ENCODE data around the gene SAFB. TPM values are rescaled to one million over a fixed set of nuclear protein-coding genes. Genes with fewer than 3 reads are reported as not detected.

SAFB gene
- 57.9 and 89.2 TPM in 2 replicates for total RNA-seq (ENCODE audit: low replicate concordance)

DNA sequence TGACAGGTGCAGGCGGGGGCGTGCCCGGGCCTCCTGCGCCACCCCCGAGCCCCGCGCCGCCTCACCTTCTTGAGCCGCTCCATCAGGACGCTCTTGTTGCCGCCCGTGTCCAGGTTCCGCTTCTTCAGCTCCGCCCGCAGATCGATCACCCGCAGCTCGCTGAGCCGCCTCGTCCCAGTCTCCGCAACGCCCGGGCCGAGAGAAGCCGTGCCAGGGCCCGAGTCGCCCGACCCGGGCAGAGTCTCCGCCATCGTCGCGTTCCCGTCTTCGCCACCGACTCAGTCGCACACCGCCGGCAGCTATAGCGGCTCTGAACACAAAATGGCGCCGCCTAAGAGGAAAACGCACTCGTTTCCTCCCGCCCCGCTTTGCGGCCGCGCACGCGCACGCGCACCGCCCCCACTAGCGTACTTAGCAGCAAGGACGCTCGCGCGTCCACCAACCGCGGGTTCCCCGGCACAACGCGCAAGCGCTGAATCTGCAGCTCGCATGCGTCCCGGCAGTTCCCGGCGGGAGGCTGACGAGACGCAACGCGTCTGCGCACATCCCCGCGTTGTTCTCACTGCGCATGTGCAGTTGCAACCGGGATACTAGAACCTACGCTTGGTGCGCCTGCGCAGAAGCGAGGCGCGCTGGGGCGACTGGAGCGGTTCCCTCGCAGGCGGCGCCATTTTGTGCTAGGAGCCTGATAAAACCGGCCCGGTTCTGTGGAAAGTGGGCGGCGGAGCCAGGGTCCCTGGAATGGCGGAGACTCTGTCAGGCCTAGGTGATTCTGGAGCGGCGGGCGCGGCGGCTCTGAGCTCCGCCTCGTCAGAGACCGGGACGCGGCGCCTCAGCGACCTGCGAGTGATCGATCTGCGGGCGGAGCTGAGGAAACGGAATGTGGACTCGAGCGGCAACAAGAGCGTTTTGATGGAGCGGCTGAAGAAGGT lies at the start of gene SAFB, which contains the start of gene SAFB2:
SAFB (plus strand) TSS at position 619 of the 932 bp plus-strand sequence; CDS start at position 742, 123 bp downstream.
SAFB2 (minus strand) TSS at position 312 of the 932 bp plus-strand sequence; CDS start at position 251, 61 bp downstream.
- Histone ChIP-seq H3K4me3 (peak within 1 kb of the TSS; percentile 79), H3F3A (ENCODE audit: low read depth) (peaks cover 4% of the 10 kb centered on the region), H3K4me1 (peaks cover 38% of the 10 kb centered on the region), H3K27me3 (no peaks in the 10 kb centered on the region), H3K27ac (peak within 1 kb of the TSS; percentile 96), H3K9me3 (ENCODE audit: low read depth) (no peaks in the 10 kb centered on the region), H3K79me2 (ENCODE audit: low read depth) (peaks cover 97% of the 10 kb centered on the region), H3K9ac (peak within 1 kb of the TSS; percentile 98), H2AFZ (replicated peaks) (peak within 1 kb of the TSS; percentile 85), H4K20me1 (ENCODE audit: low read depth) (peaks cover 56% of the 10 kb centered on the region), H3K4me2 (peak within 1 kb of the TSS; percentile 99), H3K36me3 (peaks cover 16% of the 10 kb centered on the region)
- H3K27ac Mint-ChIP-seq: peak within 1 kb of the TSS; percentile 100
- peak; percentile 100 for DNase-seq (ENCODE audit: low spot score)
- peaks cover 41% of the 10 kb centered on the region for H3K36me3 Mint-ChIP-seq
- TF ChIP-seq, protein P1, sequence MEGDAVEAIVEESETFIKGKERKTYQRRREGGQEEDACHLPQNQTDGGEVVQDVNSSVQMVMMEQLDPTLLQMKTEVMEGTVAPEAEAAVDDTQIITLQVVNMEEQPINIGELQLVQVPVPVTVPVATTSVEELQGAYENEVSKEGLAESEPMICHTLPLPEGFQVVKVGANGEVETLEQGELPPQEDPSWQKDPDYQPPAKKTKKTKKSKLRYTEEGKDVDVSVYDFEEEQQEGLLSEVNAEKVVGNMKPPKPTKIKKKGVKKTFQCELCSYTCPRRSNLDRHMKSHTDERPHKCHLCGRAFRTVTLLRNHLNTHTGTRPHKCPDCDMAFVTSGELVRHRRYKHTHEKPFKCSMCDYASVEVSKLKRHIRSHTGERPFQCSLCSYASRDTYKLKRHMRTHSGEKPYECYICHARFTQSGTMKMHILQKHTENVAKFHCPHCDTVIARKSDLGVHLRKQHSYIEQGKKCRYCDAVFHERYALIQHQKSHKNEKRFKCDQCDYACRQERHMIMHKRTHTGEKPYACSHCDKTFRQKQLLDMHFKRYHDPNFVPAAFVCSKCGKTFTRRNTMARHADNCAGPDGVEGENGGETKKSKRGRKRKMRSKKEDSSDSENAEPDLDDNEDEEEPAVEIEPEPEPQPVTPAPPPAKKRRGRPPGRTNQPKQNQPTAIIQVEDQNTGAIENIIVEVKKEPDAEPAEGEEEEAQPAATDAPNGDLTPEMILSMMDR (IDR thresholded peaks at IDR 0.05): peak; percentile 2
- TF ChIP-seq EZH2phosphoT487 (IDR thresholded peaks at IDR 0.05): no peak
- H3K4me3 Mint-ChIP-seq: peak within 1 kb of the TSS; percentile 100
- peaks cover 10% of the 10 kb centered on the region for H3K27me3 Mint-ChIP-seq (ENCODE audit: insufficient read depth, low read depth)
- no peaks in the 10 kb centered on the region for H3K9me3 Mint-ChIP-seq
- H3K4me1 Mint-ChIP-seq: peaks cover 48% of the 10 kb centered on the region

DNA sequence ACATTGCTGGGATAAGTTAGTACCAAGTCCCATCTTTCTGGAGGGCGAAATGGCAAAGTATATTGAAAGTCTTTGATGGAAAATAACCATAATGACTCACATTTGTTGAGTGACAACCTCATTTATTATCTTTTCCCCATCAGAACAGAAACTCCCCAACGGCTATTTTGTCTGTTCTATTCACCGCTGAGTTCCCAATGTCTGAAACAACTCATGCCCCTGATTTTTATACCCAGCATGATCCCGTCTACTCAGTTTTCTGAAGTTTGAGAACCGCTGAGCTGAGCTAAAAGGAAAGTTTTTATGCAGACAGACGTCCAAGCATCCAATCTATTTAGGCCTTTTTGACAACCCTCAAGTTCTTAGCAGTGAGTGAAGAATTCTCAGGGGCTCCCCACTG lies 47.3 kb upstream of the SAFB start:
- Histone ChIP-seq H4K20me1 (ENCODE audit: low read depth) (no peaks in the 10 kb centered on the region), H3K4me2 (no peak overlapping the region), H3F3A (ENCODE audit: low read depth) (peaks cover 7% of the 10 kb centered on the region), H3K9ac (no peak overlapping the region), H3K79me2 (ENCODE audit: low read depth) (no peaks in the 10 kb centered on the region), H3K9me3 (ENCODE audit: low read depth) (no peaks in the 10 kb centered on the region), H2AFZ (replicated peaks) (no peak overlapping the region), H3K36me3 (no peaks in the 10 kb centered on the region), H3K27ac (no peak overlapping the region), H3K4me1 (peaks cover 4% of the 10 kb centered on the region), H3K27me3 (no peaks in the 10 kb centered on the region), H3K4me3 (no peak overlapping the region)
- Mint-ChIP-seq H3K4me3 (no peak overlapping the region), H3K36me3 (no peaks in the 10 kb centered on the region), H3K27me3 (ENCODE audit: insufficient read depth, low read depth) (peaks cover 6% of the 10 kb centered on the region), H3K4me1 (peaks cover 30% of the 10 kb centered on the region), H3K27ac (no peak overlapping the region), H3K9me3 (no peaks in the 10 kb centered on the region)
- no peak for DNase-seq (ENCODE audit: low spot score)
- TF ChIP-seq, protein P1 (IDR thresholded peaks at IDR 0.05): no peak
- no peak for TF ChIP-seq EZH2 (IDR thresholded peaks at IDR 0.05)
- no peak for TF ChIP-seq EZH2phosphoT487 (IDR thresholded peaks at IDR 0.05)

DNA sequence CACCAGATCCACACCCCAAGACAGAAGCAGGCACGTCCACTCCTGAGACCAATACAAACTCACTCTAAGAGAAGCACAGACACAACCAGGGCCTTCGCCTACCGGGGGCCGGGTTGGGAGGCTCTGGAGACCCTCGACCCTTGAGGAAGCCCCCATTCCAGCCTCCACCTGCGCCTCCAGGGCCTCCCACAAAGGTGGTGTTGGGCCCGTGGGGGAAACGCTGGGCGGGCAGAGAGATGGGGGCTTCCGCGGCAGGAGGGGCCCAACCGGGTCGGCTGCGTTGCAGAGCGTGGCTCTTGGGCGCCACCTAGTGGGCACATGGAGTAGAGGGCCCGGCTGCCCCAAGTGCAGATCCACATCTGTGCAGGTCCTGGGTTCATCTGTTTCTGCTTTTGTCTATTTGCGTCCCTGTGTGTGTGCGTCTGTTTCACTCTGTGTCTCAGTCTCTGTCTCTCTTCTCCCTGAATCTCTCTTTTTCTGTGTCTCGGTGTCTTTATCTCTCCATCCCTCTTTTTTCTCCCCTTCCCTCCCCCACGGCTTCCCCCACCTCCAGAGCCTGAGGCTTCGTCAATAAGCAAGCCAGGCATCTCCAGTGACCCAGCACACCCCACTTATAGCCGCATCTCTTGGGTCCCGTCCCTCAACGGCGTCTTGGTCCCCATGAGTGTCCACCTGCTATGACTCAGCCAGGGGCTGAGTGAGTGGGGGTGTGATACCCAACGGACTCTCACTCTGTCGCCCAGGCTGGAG lies 44.6 kb upstream of the SAFB start:
- no peaks in the 10 kb centered on the region for H3K9me3 ChIP-seq (ENCODE audit: low read depth)
- H3K36me3 Mint-ChIP-seq: no peaks in the 10 kb centered on the region
- DNase-seq (ENCODE audit: low spot score): peak; percentile 85
- no peaks in the 10 kb centered on the region for H3K36me3 ChIP-seq
- peak overlapping the region; percentile 24 for H3K4me3 ChIP-seq
- no peaks in the 10 kb centered on the region for H4K20me1 ChIP-seq (ENCODE audit: low read depth)
- H3K9ac ChIP-seq: no peak overlapping the region
- H3K4me3 Mint-ChIP-seq: no peak overlapping the region
- peak overlapping the region; percentile 59 for H3K4me2 ChIP-seq
- peaks cover 8% of the 10 kb centered on the region for H3K27me3 Mint-ChIP-seq (ENCODE audit: insufficient read depth, low read depth)
- no peaks in the 10 kb centered on the region for H3K27me3 ChIP-seq
- H3K4me1 Mint-ChIP-seq: peaks cover 27% of the 10 kb centered on the region
- peaks cover 4% of the 10 kb centered on the region for H3K4me1 ChIP-seq
- H3K27ac ChIP-seq: no peak overlapping the region
- no peaks in the 10 kb centered on the region for H3K9me3 Mint-ChIP-seq
- TF ChIP-seq, protein P1 (IDR thresholded peaks at IDR 0.05): peak; percentile 98
- no peak for TF ChIP-seq EZH2phosphoT487 (IDR thresholded peaks at IDR 0.05)
- peak overlapping the region; percentile 39 for H3K27ac Mint-ChIP-seq
- no peaks in the 10 kb centered on the region for H3K79me2 ChIP-seq (ENCODE audit: low read depth)
- H3F3A ChIP-seq (ENCODE audit: low read depth): no peaks in the 10 kb centered on the region
- H2AFZ ChIP-seq (replicated peaks): peak overlapping the region; percentile 94

All from neural progenitor cell (in vitro differentiated cells).